Stimulated activated CD8-positive, alpha-beta memory T cell treated with anti-CD3 and anti-CD28 coated beads, Interleukin-12 subunit alpha, Interleukin-12 subunit beta, amount 100 ng/mL, for 24 hours (primary cell): Measurements from ENCODE around the gene POPDC3.
"Not testable (repeated sequence)": the region's sequence is repeated elsewhere in the genome, so short reads cannot be mapped to it uniquely, and the experiment has no call there.

Source experiments
- DNase-seq: peaks from one replicate; pipeline ENCODE4 v3.0.0-alpha.2; 2020; ENCODE audit errors: extremely low read depth

The POPDC3 gene

DNA sequence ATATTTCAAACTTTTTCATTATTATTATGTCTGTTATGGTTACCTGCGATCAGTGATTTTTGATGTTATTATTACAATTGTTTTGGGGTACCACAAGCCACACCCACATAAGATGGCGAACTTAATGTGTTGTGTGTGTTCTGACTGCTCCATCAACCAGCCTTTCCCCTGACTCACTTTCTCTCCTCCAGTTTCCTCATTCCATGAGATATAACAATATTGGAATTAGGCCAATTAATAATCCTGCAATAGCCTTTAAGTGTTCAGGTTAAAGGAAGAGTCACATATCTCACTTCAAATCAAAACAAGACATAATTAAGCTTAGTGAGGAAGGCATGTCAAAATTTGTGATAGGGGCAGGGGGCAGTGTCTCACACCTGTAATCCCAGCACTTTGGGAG lies 16.3 kb upstream of the POPDC3 start:
- no peak for DNase-seq

DNA sequence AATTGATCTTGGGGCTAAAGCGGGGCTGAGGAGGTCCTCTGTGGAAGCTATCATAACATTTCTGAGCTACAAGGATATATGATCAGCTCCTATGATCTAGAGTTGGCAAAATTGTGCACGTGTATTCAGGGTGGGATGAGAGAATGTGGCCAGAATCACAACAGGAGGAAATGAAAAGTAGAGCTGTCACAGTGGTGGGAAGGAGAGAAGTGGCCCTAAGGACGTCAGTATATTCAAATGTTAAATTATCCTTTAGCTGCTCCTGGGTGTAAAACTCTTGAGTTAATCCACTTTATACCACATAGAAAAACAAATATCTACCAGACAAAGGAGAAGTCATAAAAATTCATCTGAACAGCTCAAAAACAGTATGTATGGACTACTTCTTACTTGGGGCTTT lies 14.8 kb upstream of the POPDC3 start:
- DNase-seq, result no peak

DNA sequence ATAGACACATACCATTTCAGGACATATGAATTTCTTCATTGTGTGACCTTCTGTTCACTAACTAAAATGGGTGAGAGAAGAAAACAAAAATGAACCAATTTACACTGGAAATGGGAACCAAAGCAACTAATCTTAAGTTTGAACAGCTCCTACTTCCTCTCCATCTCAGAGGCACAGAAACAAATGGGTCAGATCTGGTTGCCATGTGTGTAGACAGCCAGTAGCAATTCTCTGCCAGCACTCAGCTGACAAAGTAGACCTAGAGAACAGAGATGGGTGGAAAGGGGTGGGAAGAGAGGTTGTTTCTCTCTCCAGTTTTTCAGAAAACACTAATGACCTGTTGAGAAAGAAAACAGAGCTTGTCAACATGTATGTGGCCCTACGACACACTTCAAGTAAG lies 14.3 kb upstream of the POPDC3 start:
- DNase-seq, result no peak

- no peak for DNase-seq
These were observed 13.8 kb upstream of the POPDC3 start for GRCh38 chr6:105193647-105194046.

GRCh38 chr6:105192707-105193465 lies 13.1 kb upstream of the POPDC3 start:
- DNase-seq, result no peak

DNA sequence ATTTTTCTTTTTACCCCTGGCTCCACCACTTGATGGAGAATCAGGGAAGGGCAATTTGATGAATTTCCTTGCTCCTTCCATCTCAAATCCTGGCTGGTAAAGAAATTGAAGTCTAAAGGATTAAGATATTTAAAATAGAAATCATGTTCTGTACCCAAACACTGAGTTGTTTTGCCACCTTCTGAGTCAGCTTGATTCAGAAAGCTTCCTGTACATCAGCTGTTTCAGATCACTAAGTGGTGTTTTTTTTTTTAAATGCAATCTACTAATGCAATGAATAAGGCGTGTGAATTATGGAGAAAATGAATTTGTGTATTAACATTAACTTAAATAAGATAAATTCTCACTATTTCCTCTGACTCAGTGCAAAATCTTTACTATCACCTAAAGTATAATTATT lies 11.5 kb upstream of the POPDC3 start:
- DNase-seq, result no peak

GRCh38 chr6:105189026-105189820 lies 9.4 kb upstream of the POPDC3 start:
- no peak for DNase-seq

GRCh38 chr6:105188251-105188650 lies 8.4 kb upstream of the POPDC3 start:
- no peak for DNase-seq

DNA sequence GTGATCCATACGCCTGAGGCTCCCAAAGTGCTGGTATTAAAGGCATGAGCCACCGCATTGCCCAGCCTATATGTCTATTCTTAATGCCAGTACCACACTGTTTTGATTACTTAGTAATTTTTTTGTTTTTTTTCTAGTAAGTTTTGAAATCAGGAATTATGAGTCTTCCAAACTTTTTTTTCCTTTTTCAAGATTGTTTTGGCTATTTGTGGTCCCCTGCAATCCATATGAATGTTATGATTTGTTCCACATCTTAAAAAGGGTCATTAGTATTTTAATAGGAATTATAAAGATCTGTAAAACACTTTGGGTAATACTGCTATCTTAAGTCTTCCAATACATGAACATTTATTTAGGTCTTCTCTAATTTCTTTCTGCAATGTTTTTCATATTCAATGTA lies 6.8 kb upstream of the POPDC3 start:
- DNase-seq, result no peak

DNA sequence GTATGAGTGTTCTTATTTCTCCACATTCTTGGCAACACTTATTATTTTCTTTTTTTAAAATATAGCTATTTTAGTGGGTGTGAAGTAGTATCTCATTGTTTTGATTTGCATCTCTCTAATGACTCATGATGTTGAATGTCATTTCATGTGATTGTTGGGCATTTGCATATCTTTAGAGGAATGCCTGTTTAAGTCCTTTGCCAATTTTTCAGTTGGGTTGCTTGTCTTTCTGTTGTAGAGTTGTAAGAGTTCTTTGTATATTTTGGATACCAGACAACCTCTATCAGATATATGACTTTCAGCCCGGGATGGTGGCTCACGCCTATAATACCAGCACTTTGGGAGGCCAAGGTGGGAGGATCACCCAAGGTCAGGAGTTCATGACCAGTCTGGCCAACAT lies 5.1 kb upstream of the POPDC3 start:
- DNase-seq, result no peak

- no peak for DNase-seq
These were observed 2.2 kb upstream of the POPDC3 start for GRCh38 chr6:105181981-105182515.

GRCh38 chr6:105178636-105179035 lies 1.2 kb downstream of the POPDC3 start:
- no peak for DNase-seq

DNA sequence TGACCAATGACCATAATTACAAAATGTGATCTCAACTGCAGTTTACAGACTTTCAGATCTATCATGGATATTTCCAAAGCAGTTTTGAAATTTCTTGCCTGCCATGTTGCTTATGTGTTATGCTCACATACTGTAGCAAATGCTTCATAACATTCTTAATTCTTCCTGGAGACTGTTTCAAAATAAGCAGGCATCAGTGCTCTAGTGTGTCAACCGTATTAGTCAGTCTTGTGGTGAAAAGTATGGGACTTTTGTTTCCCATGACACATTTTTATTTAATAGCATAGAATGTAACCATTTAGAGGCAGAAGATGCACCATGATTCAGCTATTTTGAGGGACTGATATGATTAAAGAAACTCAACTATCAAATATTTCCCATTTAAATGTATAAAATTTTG lies 1.7 kb downstream of the POPDC3 start:
- DNase-seq, result no peak

DNA sequence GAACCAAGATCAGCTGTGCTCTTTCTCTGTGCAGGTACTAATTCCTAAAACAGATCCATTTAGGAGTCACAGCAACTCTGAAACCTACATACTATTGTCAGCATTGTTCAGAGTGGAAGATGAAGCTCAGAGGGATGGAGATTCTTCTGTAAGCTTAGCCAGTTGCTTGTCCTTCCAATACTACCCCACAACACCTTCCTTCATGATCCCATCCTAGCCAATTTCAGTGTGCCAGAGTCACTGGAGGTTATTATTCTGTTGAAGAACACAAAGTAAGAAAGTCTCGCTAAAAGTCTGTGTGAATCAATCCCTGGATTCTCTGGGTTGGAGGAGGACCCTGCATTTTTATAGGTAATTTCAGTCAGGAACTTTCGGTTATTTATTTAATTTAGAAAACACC lies 2.3 kb downstream of the POPDC3 start:
- no peak for DNase-seq

- no peak for DNase-seq
These were observed 5.3 kb downstream of the POPDC3 start for GRCh38 chr6:105174512-105174911.

GRCh38 chr6:105172515-105172914 lies 7.3 kb downstream of the POPDC3 start:
- not testable (repeated sequence) for DNase-seq

- no peak for DNase-seq
These were observed 9.8 kb downstream of the POPDC3 start for GRCh38 chr6:105170059-105170458.

GRCh38 chr6:105167914-105168313 lies 11.9 kb downstream of the POPDC3 start:
- DNase-seq, result no peak

DNA sequence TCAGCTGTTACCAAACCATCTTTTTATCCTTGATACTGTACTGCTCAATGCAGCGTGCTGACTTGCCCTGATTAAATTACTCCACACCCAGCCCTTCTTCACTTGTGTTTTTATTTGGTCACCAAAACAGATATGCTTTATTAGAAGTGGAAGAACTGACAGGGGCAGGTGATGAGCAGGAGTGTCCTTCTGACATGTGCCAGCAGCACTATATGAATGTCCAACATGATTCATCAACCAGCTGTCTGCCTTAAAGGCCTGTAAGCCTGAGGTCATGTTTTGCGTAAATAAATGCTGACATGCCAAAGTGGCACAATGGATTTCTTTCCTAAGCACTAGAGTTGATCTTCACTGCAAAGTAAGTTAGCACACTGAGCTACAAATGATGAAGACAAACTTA lies 15.4 kb downstream of the POPDC3 start:
- no peak for DNase-seq

GRCh38 chr6:105163183-105163582 lies 16.6 kb downstream of the POPDC3 start:
- DNase-seq, result no peak

- no peak for DNase-seq
These were observed 17.4 kb downstream of the POPDC3 start for GRCh38 chr6:105162377-105162776.

GRCh38 chr6:105161421-105161820 lies 18.4 kb downstream of the POPDC3 start:
- DNase-seq, result no peak

DNA sequence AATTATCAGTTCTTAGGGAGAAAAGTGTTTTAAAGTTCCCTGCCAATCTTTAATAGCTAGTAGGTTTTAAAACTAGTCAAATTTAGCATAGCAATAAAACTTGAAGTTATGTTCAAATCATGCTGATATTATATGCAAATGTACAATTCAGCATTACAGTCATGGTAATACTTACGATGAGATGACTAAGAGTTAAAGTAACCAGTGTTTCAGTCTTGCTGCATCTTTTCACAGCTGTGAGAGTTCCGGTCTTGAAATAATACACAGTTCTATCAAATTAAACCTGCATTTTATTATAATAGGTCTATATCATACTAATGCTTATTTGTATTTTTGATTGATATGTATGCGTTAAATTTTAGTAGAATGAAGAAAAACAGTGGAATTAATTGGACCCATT lies 26.1 kb downstream of the POPDC3 start:
- DNase-seq, result no peak
